IMR-90 (cell line): Measurements from ENCODE around the gene UQCC5. TPM values are rescaled to one million over a fixed set of nuclear protein-coding genes. Genes with fewer than 3 reads are reported as not detected.

ENCODE experiments used
- ATAC-seq: fragments of 200-7000 bp; cut with Tn5 transposase; 2 replicates; pipeline ENCODE4 v1.9.1; 2020; ENCODE audit warnings: low read depth, mild to moderate bottlenecking, moderate library complexity
- BruUV-seq: library from RNA; stranded (reverse); fragments of 400-500 nt; replicated peaks from 2 replicates; lab custom pipeline; 2021; lab: Mats Ljungman, UMichigan
- CTCF ChIA-PET: fragments of 300-600 bp; formaldehyde crosslinking; extraction: SDS; loops from one replicate; lab custom pipeline; 2021; ENCODE audit warnings: antibody characterized with exemption; lab: Yijun Ruan, JAX
- POLR2A ChIA-PET: fragments of 300-600 bp; sonication (Branson Sonifier 250); formaldehyde crosslinking; loops from one replicate; lab custom pipeline; 2022; ENCODE audit warnings: antibody characterized with exemption; ENCODE audit not compliant: unreplicated experiment; lab: Charles Lee
- DNase-seq: peaks from one replicate; pipeline ENCODE4 v3.0.0; 2013
- H2AFZ ChIP-seq: replicated peaks from 2 replicates; pipeline ENCODE3; 2013; ENCODE audit warnings: low read length, mild to moderate bottlenecking; ENCODE audit not compliant: poor library complexity
- H2AK5ac ChIP-seq: 2 replicates; pipeline ENCODE4 v1.6.1; 2013; ENCODE audit warnings: low read depth, low read length, inconsistent platforms
- H2AK9ac ChIP-seq: replicated peaks from 2 replicates; pipeline ENCODE3; 2013; ENCODE audit warnings: mild to moderate bottlenecking, low read depth, low read length, moderate library complexity; ENCODE audit not compliant: poor library complexity
- H2BK120ac ChIP-seq: 2 replicates; pipeline ENCODE4 v1.6.1; 2013; ENCODE audit warnings: low read depth, low read length, inconsistent platforms
- H2BK15ac ChIP-seq: 3 replicates; pipeline ENCODE4 v1.6.1; 2013; ENCODE audit warnings: low read depth, low read length, inconsistent platforms
- H2BK20ac ChIP-seq: 2 replicates; pipeline ENCODE4 v1.6.1; 2013; ENCODE audit warnings: low read depth, mild to moderate bottlenecking, inconsistent platforms, low read length, moderate library complexity
- H2BK5ac ChIP-seq: 2 replicates; pipeline ENCODE4 v1.6.1; 2013; ENCODE audit warnings: mild to moderate bottlenecking, low read depth, low read length, inconsistent platforms; ENCODE audit not compliant: poor library complexity, severe bottlenecking
- H3K14ac ChIP-seq: replicated peaks from 2 replicates; pipeline ENCODE4 v1.6.1; 2013; ENCODE audit warnings: low read depth, low read length, inconsistent platforms
- H3K18ac ChIP-seq: 2 replicates; pipeline ENCODE4 v1.6.1; 2013; ENCODE audit warnings: low read depth, low read length, control low read depth
- H3K23ac ChIP-seq: 2 replicates; pipeline ENCODE4 v1.6.1; 2013; ENCODE audit warnings: low read depth, low read length, inconsistent platforms
- H3K27ac ChIP-seq: 2 replicates; pipeline ENCODE4 v1.5.1; 2013; ENCODE audit warnings: mild to moderate bottlenecking, control low read depth, low read length; ENCODE audit not compliant: insufficient read depth
- H3K27me3 ChIP-seq: 2 replicates; pipeline ENCODE4 v1.6.1; 2013; ENCODE audit warnings: low read length; ENCODE audit not compliant: control insufficient read depth, insufficient read depth
- H3K36me3 ChIP-seq: 2 replicates; pipeline ENCODE4 v1.6.1; 2013; ENCODE audit warnings: low read length, mixed read lengths; ENCODE audit not compliant: control insufficient read depth, insufficient read depth
- H3K4ac ChIP-seq: 2 replicates; pipeline ENCODE4 v1.6.1; 2013; ENCODE audit warnings: low read depth, low read length, inconsistent platforms
- H3K4me1 ChIP-seq: 2 replicates; pipeline ENCODE4 v1.6.1; 2013; ENCODE audit warnings: low read length, mixed read lengths; ENCODE audit not compliant: control insufficient read depth, insufficient read depth
- H3K4me2 ChIP-seq: 2 replicates; pipeline ENCODE4 v1.6.1; 2013; ENCODE audit warnings: low read depth, mild to moderate bottlenecking, control low read depth, low read length, moderate library complexity
- H3K4me3 ChIP-seq: 2 replicates; pipeline ENCODE4 v1.5.1; 2013; ENCODE audit warnings: low read depth, mild to moderate bottlenecking, control low read depth, low read length, moderate library complexity; ENCODE audit not compliant: insufficient read depth
- H3K56ac ChIP-seq: 2 replicates; pipeline ENCODE4 v1.6.1; 2013; ENCODE audit warnings: low read length, inconsistent platforms; ENCODE audit not compliant: insufficient read depth; ENCODE audit errors: extremely low read depth
- H3K79me1 ChIP-seq, 2 experiments: 2 replicates each; pipeline ENCODE4 v1.6.1; 2013; ENCODE audit warnings: low read length in 2 of 2, inconsistent platforms in 1 of 2, low read depth in 1 of 2
- H3K9ac ChIP-seq: 2 replicates; pipeline ENCODE4 v1.6.1; 2013; ENCODE audit warnings: low read depth, low read length, control low read depth
- H3K9me1 ChIP-seq: 2 replicates; pipeline ENCODE4 v1.6.1; 2013; ENCODE audit warnings: low read length, inconsistent platforms; ENCODE audit not compliant: insufficient read depth
- H3K9me3 ChIP-seq: 2 replicates; pipeline ENCODE4 v1.6.1; 2013; ENCODE audit warnings: low read length; ENCODE audit not compliant: control insufficient read depth, insufficient read depth
- H4K20me1 ChIP-seq: 2 replicates; pipeline ENCODE4 v1.6.1; 2013; ENCODE audit warnings: low read length, inconsistent platforms; ENCODE audit not compliant: insufficient read depth
- H4K5ac ChIP-seq: 2 replicates; pipeline ENCODE4 v1.6.1; 2013; ENCODE audit warnings: mild to moderate bottlenecking, low read depth, low read length, control low read depth
- H4K8ac ChIP-seq, 2 experiments: 2 replicates each; pipeline ENCODE4 v1.6.1; 2013; ENCODE audit warnings: low read depth in 2 of 2, low read length in 2 of 2, control low read depth in 1 of 2, inconsistent platforms in 1 of 2
- H4K91ac ChIP-seq: 2 replicates; pipeline ENCODE4 v1.6.1; 2013; ENCODE audit warnings: low read depth, low read length, inconsistent platforms; ENCODE audit not compliant: insufficient read depth
- CEBPB ChIP-seq: IDR thresholded peaks from 2 replicates; pipeline ENCODE4 v1.6.1; 2012; ENCODE audit warnings: low read depth, low read length, improper control_type of control experiment
- MAFK ChIP-seq: IDR thresholded peaks from 2 replicates; pipeline ENCODE4 v1.6.1; 2012; ENCODE audit warnings: low read depth, low read length, improper control_type of control experiment
- SMC3 ChIP-seq: fragments of 150-350 bp; IDR thresholded peaks from 2 replicates; pipeline ENCODE4 v1.6.1; 2016; ENCODE audit warnings: low read depth, mild to moderate bottlenecking, antibody characterized with exemption, low read length, moderate library complexity
- WGBS, 2 experiments: methylation state at CpG; one replicate each; pipeline versions ENCODE4 v1.1.5 to v1.1.7; 2013; ENCODE audit warnings: missing lambda C conversion rate in 2 of 2; ENCODE audit not compliant: insufficient read length in 1 of 2; ENCODE audit errors: extremely low coverage in 2 of 2; 5-methylcytosine and 5-hydroxymethylcytosine counted together
- dilution Hi-C: fragments of 300-500 bp; cut with HindIII; formaldehyde crosslinking; loops from one replicate; pipeline ENCODE4 v1.14.3; 2018; ENCODE audit warnings: low sequenced_read_pairs; ENCODE audit not compliant: unreplicated experiment
- in situ Hi-C: fragments of 300-500 bp; cut with MboI; formaldehyde crosslinking; loops from 3 replicates; pipeline ENCODE4 v1.14.3; 2019; ENCODE audit warnings: low sequenced_read_pairs, inconsistent platforms, mixed read lengths
- intact Hi-C: fragments of 100-400 bp; cut with micrococcal nuclease; formaldehyde crosslinking; loops from 2 replicates; pipeline ENCODE4 v1.10.0; 2022
- polyA plus RNA-seq, 3 experiments: library from polyadenylated mRNA; depleted of rRNA; stranded (reverse); fragments of >200 nt; gene quantifications; 2 replicates each; pipeline ENCODE4 v1.2.3, GENCODE V29; 2012; ENCODE audit warnings: low replicate concordance in 1 of 3
- total RNA-seq: library from RNA; depleted of rRNA; stranded (reverse); fragments of >200 nt; gene quantifications from 2 replicates; pipeline ENCODE4 v1.2.3, GENCODE V29; 2012

UQCC5 gene
- total and polyA plus RNA-seq, 2 of the 4 experiments (the other 2 are of a cell fraction), result 1.1 to 16.9 TPM

DNA sequence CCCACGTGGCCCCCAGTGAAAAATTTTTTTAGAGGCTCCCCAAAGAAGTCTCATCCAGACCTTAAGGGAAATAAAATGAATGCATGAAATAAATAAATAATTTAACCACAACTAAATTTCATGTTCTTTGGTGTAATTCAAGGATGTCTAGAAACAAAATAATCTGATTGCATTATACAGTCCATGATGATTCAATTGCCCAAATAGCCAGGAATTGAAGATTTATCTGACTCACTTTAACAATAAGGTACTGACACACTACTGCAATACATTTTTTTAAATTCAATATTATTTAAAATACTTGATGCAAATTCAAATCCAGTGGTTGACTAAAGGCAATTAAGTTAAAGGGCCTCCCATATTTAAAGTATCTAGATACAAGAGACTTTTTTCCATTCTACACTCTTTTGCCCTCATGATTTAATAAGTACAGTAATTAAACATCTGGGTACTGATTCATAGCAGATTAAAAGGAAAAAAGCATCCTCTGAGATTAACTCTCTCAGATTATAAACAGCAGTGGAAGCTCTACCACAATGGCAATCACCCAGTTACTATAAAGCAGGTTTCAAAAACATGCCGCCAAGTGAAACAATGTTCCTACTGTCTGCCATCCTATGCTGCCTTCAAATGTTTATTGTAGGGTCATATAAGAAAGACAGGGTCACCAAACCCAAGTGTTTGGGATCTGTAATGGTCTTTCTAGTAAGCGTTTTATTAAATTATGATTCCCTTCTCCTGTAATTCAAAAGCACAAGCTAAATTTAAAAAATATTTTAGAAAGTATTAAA, 9.9 kb downstream of the UQCC5 start:
- CTCF ChIA-PET, result interaction anchor here (0.7 kb wide), 1 partner anchor 273 kb away, joined by 3 read pairs; no protein-coding TSS in a partner anchor

More for the DNA sequence above, 9.9 kb downstream of the UQCC5 start:
- TF ChIP-seq MAFK (no peak), CEBPB (peak; percentile 56; the same call in 1 of the 2 replicates), SMC3 (no peak)
- H3K4me3 ChIP-seq, result no peak overlapping the region
- no peak overlapping the region for H4K8ac ChIP-seq
- BruUV-seq, result TSS peak; percentile 69
- in situ Hi-C loops, result no loop called here
- no peak overlapping the region for H2AK9ac ChIP-seq
- dilution Hi-C loops, result no loop called here
- H4K91ac ChIP-seq, result no peak overlapping the region
- H4K20me1 ChIP-seq, result peaks cover 3% of the 10 kb centered on the region
- no peak overlapping the region for H4K5ac ChIP-seq
- no peak overlapping the region for H2BK15ac ChIP-seq
- DNase-seq (peak; percentile 58), ATAC-seq (peak; percentile 64)
- no peak overlapping the region for H2AFZ ChIP-seq
- peaks cover 3% of the 10 kb centered on the region for H3K9me1 ChIP-seq
- no peaks in the 10 kb centered on the region for H3K9me3 ChIP-seq
- H2AK5ac ChIP-seq, result no peak overlapping the region
- H3K56ac ChIP-seq, result no peak overlapping the region
- no peak overlapping the region for H2BK5ac ChIP-seq
- H3K27me3 ChIP-seq, result no peaks in the 10 kb centered on the region
- H2BK120ac ChIP-seq, result no peak overlapping the region
- H3K36me3 ChIP-seq, result peaks cover 24% of the 10 kb centered on the region
- no peak overlapping the region for H2BK20ac ChIP-seq
- H3K27ac ChIP-seq, result no peak overlapping the region
- H3K79me1 ChIP-seq, result peaks cover 9 to 33% of the 10 kb centered on the region in 2 experiments; a peak in 3 of 4 replicates
- no peak overlapping the region for H3K9ac ChIP-seq
- intact Hi-C loops, result no loop called here
- no peak overlapping the region for H3K14ac ChIP-seq
- H3K4ac ChIP-seq, result no peak overlapping the region
- no peak overlapping the region for H3K18ac ChIP-seq
- no CpG with 5 or more reads among the region's 3 CpGs for WGBS, 2 experiments
- H3K4me2 ChIP-seq, result no peak overlapping the region
- peaks cover 2% of the 10 kb centered on the region; the same call in 1 of the 2 replicates for H3K4me1 ChIP-seq
- POLR2A ChIA-PET, result no interaction called here
- no peak overlapping the region for H3K23ac ChIP-seq
